ENCODE data around the gene GINM1.

- TF ChIP-seq, protein P1, sequence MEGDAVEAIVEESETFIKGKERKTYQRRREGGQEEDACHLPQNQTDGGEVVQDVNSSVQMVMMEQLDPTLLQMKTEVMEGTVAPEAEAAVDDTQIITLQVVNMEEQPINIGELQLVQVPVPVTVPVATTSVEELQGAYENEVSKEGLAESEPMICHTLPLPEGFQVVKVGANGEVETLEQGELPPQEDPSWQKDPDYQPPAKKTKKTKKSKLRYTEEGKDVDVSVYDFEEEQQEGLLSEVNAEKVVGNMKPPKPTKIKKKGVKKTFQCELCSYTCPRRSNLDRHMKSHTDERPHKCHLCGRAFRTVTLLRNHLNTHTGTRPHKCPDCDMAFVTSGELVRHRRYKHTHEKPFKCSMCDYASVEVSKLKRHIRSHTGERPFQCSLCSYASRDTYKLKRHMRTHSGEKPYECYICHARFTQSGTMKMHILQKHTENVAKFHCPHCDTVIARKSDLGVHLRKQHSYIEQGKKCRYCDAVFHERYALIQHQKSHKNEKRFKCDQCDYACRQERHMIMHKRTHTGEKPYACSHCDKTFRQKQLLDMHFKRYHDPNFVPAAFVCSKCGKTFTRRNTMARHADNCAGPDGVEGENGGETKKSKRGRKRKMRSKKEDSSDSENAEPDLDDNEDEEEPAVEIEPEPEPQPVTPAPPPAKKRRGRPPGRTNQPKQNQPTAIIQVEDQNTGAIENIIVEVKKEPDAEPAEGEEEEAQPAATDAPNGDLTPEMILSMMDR (IDR thresholded peaks at IDR 0.05; ENCODE audit: insufficient read depth, low read length, poor library complexity, severe bottlenecking) = no peak
- TF ChIP-seq EZH2phosphoT487 (conservative IDR thresholded peaks at IDR 0.05; ENCODE audit: low read length) = no peak
Observed at GRCh38 chr6:149559389-149559788, 6.8 kb upstream of the GINM1 start.

Measured in SU-DHL-6 (cell line).